GM12891 (cell line): ENCODE results near the gene RALGAPB.

ENCODE experiments used
- POLR2A ChIP-seq: IDR thresholded peaks from 2 replicates; pipeline ENCODE4 v1.6.1; 2011; ENCODE audit warnings: low read depth, low read length, control low read depth
- POLR2AphosphoS5 ChIP-seq: IDR thresholded peaks from 2 replicates; pipeline ENCODE4 v1.6.1; 2011; ENCODE audit warnings: low read depth, low read length, control low read depth

DNA sequence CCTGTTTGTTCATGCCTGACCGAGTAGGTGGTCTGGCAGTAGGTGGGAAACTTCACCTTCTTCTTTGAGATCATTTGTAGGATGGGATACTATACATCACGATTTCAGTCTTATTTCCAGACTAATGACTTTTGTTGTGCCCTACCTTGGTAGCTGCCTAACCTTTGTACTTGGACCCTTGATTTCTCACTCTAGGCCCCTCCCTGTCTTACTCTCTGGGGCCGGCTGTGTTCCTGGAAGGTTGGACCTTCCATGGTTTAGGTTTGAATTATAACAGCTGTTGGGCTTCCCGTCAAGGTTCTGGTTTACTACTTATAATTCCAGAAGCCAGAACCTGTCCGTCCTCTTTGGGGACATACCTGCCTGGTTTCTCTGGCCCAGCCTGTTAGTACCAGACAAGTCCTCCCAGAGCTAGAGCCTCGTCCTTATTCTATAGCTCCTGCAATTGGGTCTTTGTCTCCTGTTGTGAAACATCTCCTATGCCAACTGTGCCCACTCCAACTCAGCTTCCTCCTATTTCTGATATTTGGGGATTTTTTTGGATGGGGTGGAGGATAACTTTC, 93.5 kb downstream of the RALGAPB start:
- no peak for TF ChIP-seq POLR2A
- TF ChIP-seq POLR2AphosphoS5, result no peak
